ENCODE measurements around the gene AGFG2. TPM values are rescaled to one million over a fixed set of nuclear protein-coding genes. Genes with fewer than 3 reads are reported as not detected.
"Not testable (repeated sequence)": the region's sequence is repeated elsewhere in the genome, so short reads cannot be mapped to it uniquely, and the experiment has no call there.

The AGFG2 gene
- 10 to 100 TPM; 53.9 to 59.8 TPM for total RNA-seq

- H3K36me3 Mint-ChIP-seq (ENCODE audit: low read depth) = peaks cover 23% of the 10 kb centered on the region
- no peaks in the 10 kb centered on the region for H3K9me3 Mint-ChIP-seq
- peak; percentile 100 for DNase-seq
- ChIA-PET CTCF (interaction anchor here (1.2 to 2.3 kb wide), 7 partner anchors 9 to 63 kb away, joined by 3 to 11 read pairs (median 7); no protein-coding TSS in a partner anchor), POLR2A (interaction anchor here (0.8 to 3.2 kb wide), 19 partner anchors 10 to 438 kb away, joined by 3 to 32 read pairs (median 4); partner anchors contain the start of genes AP4M1, FBXO24, LRCH4 and MCM7)
- H3K4me3 Mint-ChIP-seq = peak within 1 kb of the TSS; percentile 97
- H3K27ac Mint-ChIP-seq = peak within 1 kb of the TSS; percentile 87
- H3K4me1 Mint-ChIP-seq = peaks cover 49% of the 10 kb centered on the region
- H3K27me3 Mint-ChIP-seq = no peaks in the 10 kb centered on the region
Measured at GRCh38 chr7:100538654-100539435, at the start of gene AGFG2. Gene AGFG2 (plus strand): TSS chr7:100539203. CDS start chr7:100539347, 144 bp downstream.

GRCh38 chr7:100489824-100490223 lies 49.2 kb upstream of the AGFG2 start:
- DNase-seq = peak; percentile 42
- Mint-ChIP-seq H3K36me3 (ENCODE audit: low read depth) (no peaks in the 10 kb centered on the region), H3K9me3 (no peaks in the 10 kb centered on the region), H3K27ac (no peak overlapping the region), H3K27me3 (peaks cover 8% of the 10 kb centered on the region), H3K4me3 (no peak overlapping the region), H3K4me1 (peaks cover 13% of the 10 kb centered on the region)
- ChIA-PET POLR2A (no interaction called here), CTCF (no interaction called here)

- H3K4me3 Mint-ChIP-seq = no peak overlapping the region
- H3K27me3 Mint-ChIP-seq = peaks cover 12% of the 10 kb centered on the region
- peaks cover 13% of the 10 kb centered on the region for H3K4me1 Mint-ChIP-seq
- no peaks in the 10 kb centered on the region for H3K9me3 Mint-ChIP-seq
- no peak for DNase-seq
- POLR2A ChIA-PET = no interaction called here
- H3K27ac Mint-ChIP-seq = no peak overlapping the region
- CTCF ChIA-PET = no interaction called here
- no peaks in the 10 kb centered on the region for H3K36me3 Mint-ChIP-seq (ENCODE audit: low read depth)
Measured at GRCh38 chr7:100490483-100491191, 48.4 kb upstream of the AGFG2 start.

- CTCF ChIA-PET = interaction anchor here (0.6 kb wide), 1 partner anchor 1902 kb away, joined by 3 read pairs; no protein-coding TSS in a partner anchor
- Mint-ChIP-seq H3K27ac (no peak overlapping the region), H3K9me3 (no peaks in the 10 kb centered on the region)
Measured at GRCh38 chr7:100491192-100491578, 47.8 kb upstream of the AGFG2 start.

GRCh38 chr7:100492738-100493475 lies 46.1 kb upstream of the AGFG2 start:
- ChIA-PET CTCF (interaction anchor here (1.3 to 2.0 kb wide), 6 partner anchors 10 to 360 kb away, joined by 3 to 11 read pairs (median 4); partner anchors contain the start of gene SLC12A9), POLR2A (interaction anchor here (1.0 to 1.8 kb wide), 4 partner anchors 16 to 213 kb away, joined by 3 to 7 read pairs (median 4); partner anchors contain the start of genes POP7 and ZCWPW1)
- Mint-ChIP-seq H3K27me3 (peaks cover 17% of the 10 kb centered on the region), H3K4me3 (peak overlapping the region; percentile 48), H3K36me3 (ENCODE audit: low read depth) (no peaks in the 10 kb centered on the region), H3K9me3 (no peaks in the 10 kb centered on the region), H3K27ac (no peak overlapping the region), H3K4me1 (peaks cover 13% of the 10 kb centered on the region)
- DNase-seq = no peak

More at GRCh38 chr7:100491192-100491578, 47.8 kb upstream of the AGFG2 start:
- H3K36me3 Mint-ChIP-seq (ENCODE audit: low read depth) = no peaks in the 10 kb centered on the region
- peaks cover 14% of the 10 kb centered on the region for H3K27me3 Mint-ChIP-seq
- peaks cover 13% of the 10 kb centered on the region for H3K4me1 Mint-ChIP-seq
- DNase-seq = no peak
- no peak overlapping the region for H3K4me3 Mint-ChIP-seq
- POLR2A ChIA-PET = no interaction called here

- H3K4me1 Mint-ChIP-seq = peaks cover 13% of the 10 kb centered on the region
- H3K4me3 Mint-ChIP-seq = peak overlapping the region; percentile 48
- H3K9me3 Mint-ChIP-seq = no peaks in the 10 kb centered on the region
- H3K27ac Mint-ChIP-seq = no peak overlapping the region
- no peaks in the 10 kb centered on the region for H3K36me3 Mint-ChIP-seq (ENCODE audit: low read depth)
- peak; percentile 66 for DNase-seq
- CTCF ChIA-PET = interaction anchor here (0.6 to 2.0 kb wide), 8 partner anchors 11 to 359 kb away, joined by 3 to 11 read pairs (median 3); partner anchors contain the start of gene SLC12A9
- POLR2A ChIA-PET = interaction anchor here (0.6 to 1.8 kb wide), 5 partner anchors 9 to 212 kb away, joined by 3 to 7 read pairs (median 3); partner anchors contain the start of genes POP7 and ZCWPW1
- peaks cover 17% of the 10 kb centered on the region for H3K27me3 Mint-ChIP-seq
Measured at GRCh38 chr7:100493476-100494264, 45.3 kb upstream of the AGFG2 start.

GRCh38 chr7:100496509-100496908 lies 42.5 kb upstream of the AGFG2 start:
- H3K9me3 Mint-ChIP-seq = no peaks in the 10 kb centered on the region
- H3K27me3 Mint-ChIP-seq = peaks cover 19% of the 10 kb centered on the region
- H3K4me1 Mint-ChIP-seq = peaks cover 13% of the 10 kb centered on the region
- DNase-seq = no peak
- ChIA-PET CTCF (interaction anchor here (1.0 to 1.6 kb wide), 2 partner anchors 14 to 210 kb away, joined by 3 to 9 read pairs; partner anchors contain the start of gene POP7), POLR2A (no interaction called here)
- no peak overlapping the region for H3K4me3 Mint-ChIP-seq
- no peak overlapping the region for H3K27ac Mint-ChIP-seq
- H3K36me3 Mint-ChIP-seq (ENCODE audit: low read depth) = no peaks in the 10 kb centered on the region

- H3K4me1 Mint-ChIP-seq; DNase-seq; H3K36me3 Mint-ChIP-seq (ENCODE audit: low read depth); H3K27me3 Mint-ChIP-seq; CTCF ChIA-PET; POLR2A ChIA-PET; H3K4me3 Mint-ChIP-seq; H3K9me3 Mint-ChIP-seq; H3K27ac Mint-ChIP-seq: not testable (repeated sequence)
Measured at GRCh38 chr7:100500743-100501142, 38.3 kb upstream of the AGFG2 start.

GRCh38 chr7:100504031-100504430 lies 35.0 kb upstream of the AGFG2 start:
- H3K4me1 Mint-ChIP-seq; POLR2A ChIA-PET; H3K27ac Mint-ChIP-seq; DNase-seq; H3K4me3 Mint-ChIP-seq; H3K27me3 Mint-ChIP-seq; H3K9me3 Mint-ChIP-seq; H3K36me3 Mint-ChIP-seq (ENCODE audit: low read depth): not testable (repeated sequence)
- CTCF ChIA-PET = interaction anchor here (2.1 kb wide), 1 partner anchor 56 kb away, joined by 6 read pairs; no protein-coding TSS in a partner anchor

GRCh38 chr7:100504887-100505611 lies 34.0 kb upstream of the AGFG2 start:
- POLR2A ChIA-PET = no interaction called here
- Mint-ChIP-seq H3K27me3 (peaks cover 3% of the 10 kb centered on the region), H3K27ac (no peak overlapping the region), H3K4me3 (no peak overlapping the region), H3K9me3 (no peaks in the 10 kb centered on the region), H3K36me3 (ENCODE audit: low read depth) (no peaks in the 10 kb centered on the region), H3K4me1 (no peaks in the 10 kb centered on the region)
- DNase-seq = no peak
- CTCF ChIA-PET = interaction anchor here (1.2 to 2.1 kb wide), 2 partner anchors 55 to 59 kb away, joined by 4 to 6 read pairs; no protein-coding TSS in a partner anchor

GRCh38 chr7:100506356-100506923 lies 32.6 kb upstream of the AGFG2 start:
- CTCF ChIA-PET = interaction anchor here (0.6 to 1.2 kb wide), 3 partner anchors 10 to 58 kb away, joined by 3 to 7 read pairs (median 4); no protein-coding TSS in a partner anchor
- peaks cover 3% of the 10 kb centered on the region for H3K27me3 Mint-ChIP-seq
- no peak overlapping the region for H3K27ac Mint-ChIP-seq
- no peaks in the 10 kb centered on the region for H3K9me3 Mint-ChIP-seq
- no peaks in the 10 kb centered on the region for H3K36me3 Mint-ChIP-seq (ENCODE audit: low read depth)
- no peak for DNase-seq
- POLR2A ChIA-PET = no interaction called here
- H3K4me1 Mint-ChIP-seq = no peaks in the 10 kb centered on the region
- no peak overlapping the region for H3K4me3 Mint-ChIP-seq

Data from activated CD4-positive, alpha-beta memory T cell treated with anti-CD3 and anti-CD28 coated beads, Interleukin-2, amount 10 ng/mL, durations not matched to agents 7 days and 5 days (primary cell).